Sciatic nerve (tissue), 2 donors: ENCODE data around the gene MAGED2. TPM values are rescaled to one million over a fixed set of nuclear protein-coding genes. Genes with fewer than 3 reads are reported as not detected.
"Not testable (repeated sequence)": the region's sequence is repeated elsewhere in the genome, so short reads cannot be mapped to it uniquely, and the experiment has no call there.

Source experiments
- ATAC-seq: fragments of 200-7000 bp; cut with Tn5 transposase; one replicate; pipeline ENCODE4 v1.9.1; 2020; ENCODE audit warnings: mild to moderate bottlenecking, moderate library complexity
- DNase-seq: peaks from one replicate; pipeline ENCODE4 v3.0.0-alpha.2; 2020; ENCODE audit warnings: low spot score
- intact Hi-C: fragments of 100-400 bp; cut with DNase I; formaldehyde crosslinking; loops from one replicate; pipeline ENCODE4 v1.14.2; 2022
- total RNA-seq: library from RNA; stranded (reverse); fragmentation: NEBNext Ultra II Directional; extraction: Animal tissue kit (Norgen Biotek cat#: 25700); gene quantifications from one replicate; pipeline ENCODE4 v1.2.1, GENCODE V29; 2021
- donor health status: DM: no; HTN: no; CAD: no.
- donor health status: DM: no; HTN: no; CAD: no.

Gene MAGED2
- total RNA-seq = 182 TPM

GRCh38 chrX:54807524-54808108 is at the start of gene MAGED2:
Gene MAGED2 (plus strand): TSS chrX:54807745. CDS start chrX:54809332, 1,587 bp downstream.
- intact Hi-C loops = no loop called here
- ATAC-seq (peak; percentile 75), DNase-seq (peak; percentile 69)

GRCh38 chrX:54758114-54759055 is 49.2 kb upstream of the MAGED2 start:
- DNase-seq = no peak
- intact Hi-C loops = no loop called here
- no peak for ATAC-seq

- DNase-seq, intact Hi-C loops: not testable (repeated sequence)
- ATAC-seq = peak; percentile 87
Measured at GRCh38 chrX:54774391-54775094, 33.0 kb upstream of the MAGED2 start.

GRCh38 chrX:54776061-54776460 is 31.5 kb upstream of the MAGED2 start:
- intact Hi-C loops = no loop called here
- ATAC-seq (no peak), DNase-seq (no peak)

GRCh38 chrX:54776987-54777672 is 30.4 kb upstream of the MAGED2 start:
- ATAC-seq (no peak), DNase-seq (no peak)
- intact Hi-C loops = no loop called here

GRCh38 chrX:54785901-54786300 is 21.6 kb upstream of the MAGED2 start:
- intact Hi-C loops = no loop called here
- ATAC-seq (no peak), DNase-seq (no peak)

GRCh38 chrX:54786967-54787366 is 20.6 kb upstream of the MAGED2 start:
- ATAC-seq = no peak
- DNase-seq = no peak
- intact Hi-C loops = no loop called here

GRCh38 chrX:54788446-54788845 is 19.1 kb upstream of the MAGED2 start:
- intact Hi-C loops = no loop called here

GRCh38 chrX:54789405-54789804 is 18.1 kb upstream of the MAGED2 start:
- DNase-seq, intact Hi-C loops, ATAC-seq: not testable (repeated sequence)

More at GRCh38 chrX:54788446-54788845, 19.1 kb upstream of the MAGED2 start:
- no peak for DNase-seq
- no peak for ATAC-seq

- peak; percentile 76 for ATAC-seq
- intact Hi-C loops = no loop called here
- no peak for DNase-seq
Measured at GRCh38 chrX:54794028-54794427, 13.5 kb upstream of the MAGED2 start.

GRCh38 chrX:54794795-54795194 is 12.8 kb upstream of the MAGED2 start:
- DNase-seq (no peak), ATAC-seq (no peak)
- intact Hi-C loops = no loop called here

GRCh38 chrX:54798137-54798536 is 9.4 kb upstream of the MAGED2 start, which contains the start of gene ITIH6:
Gene ITIH6 (minus strand): TSS chrX:54798255. CDS start chrX:54798210, 45 bp downstream.
- intact Hi-C loops = no loop called here
- DNase-seq (no peak), ATAC-seq (no peak)

- DNase-seq = no peak
Measured at GRCh38 chrX:54799046-54799445, 8.5 kb upstream of the MAGED2 start.

GRCh38 chrX:54808109-54808604 is 612 bp downstream of the MAGED2 start:
- peak; percentile 91 for DNase-seq
- intact Hi-C loops = no loop called here

More at GRCh38 chrX:54799046-54799445, 8.5 kb upstream of the MAGED2 start:
- intact Hi-C loops = no loop called here
- no peak for ATAC-seq

GRCh38 chrX:54808605-54809483 is 1.3 kb downstream of the MAGED2 start:
- DNase-seq (peak; percentile 95), ATAC-seq (peak; percentile 95)
- intact Hi-C loops = no loop called here

More at GRCh38 chrX:54808109-54808604, 612 bp downstream of the MAGED2 start:
- ATAC-seq = peak; percentile 92

GRCh38 chrX:54810532-54810931 is 3.0 kb downstream of the MAGED2 start:
- DNase-seq (no peak), ATAC-seq (no peak)
- intact Hi-C loops = no loop called here

- intact Hi-C loops = no loop called here
- DNase-seq (no peak), ATAC-seq (no peak)
Measured at GRCh38 chrX:54811301-54811885, 3.8 kb downstream of the MAGED2 start.
